CD4-positive, alpha-beta T cell (primary cell): ENCODE data around the gene USP40. TPM values are rescaled to one million over a fixed set of nuclear protein-coding genes. Genes with fewer than 3 reads are reported as not detected.
A peak's percentile ranks its signal among the peaks of the same experiment; 100 is the strongest.
"Not testable (repeated sequence)": the region's sequence is repeated elsewhere in the genome, so short reads cannot be mapped to it uniquely, and the experiment has no call there.

Source experiments
- ATAC-seq: fragments of 200-7000 bp; cut with Tn5 transposase; one replicate; pipeline ENCODE4 v1.10.0; 2022; ENCODE audit warnings: mild to moderate bottlenecking; ENCODE audit not compliant: poor library complexity
- CTCF ChIA-PET: fragments of 350-600 bp; sonication (Branson Sonifier 250); formaldehyde crosslinking; loops from one replicate; lab custom pipeline; 2021; ENCODE audit warnings: antibody characterized with exemption, inconsistent platforms; lab: Charles Lee
- POLR2A ChIA-PET: fragments of 350-600 bp; sonication (Branson Sonifier 250); formaldehyde crosslinking; loops from one replicate; lab custom pipeline; 2021; ENCODE audit warnings: antibody characterized with exemption, inconsistent platforms; lab: Charles Lee
- DNase-seq, 14 experiments: peaks; one replicate each; pipeline ENCODE4 v3.0.0-alpha.2; 2013 to 2020; ENCODE audit warnings: mixed read lengths in 2 of 14
- H3K27ac ChIP-seq, 2 donors: one replicate each; pipeline versions ENCODE4 v1.5.1 to v1.7.0; 2013; ENCODE audit warnings: low read length in 2 of 2, low read depth in 1 of 2, mild to moderate bottlenecking in 1 of 2
- H3K27me3 ChIP-seq, 2 experiments: 1 replicate in 1 of 2; 2 replicates in 1 of 2; pipeline versions ENCODE4 v1.6.1 to v1.7.0; 2013; ENCODE audit warnings: low read length in 2 of 2, control low read depth in 1 of 2, mild to moderate bottlenecking in 1 of 2, moderate library complexity in 1 of 2; ENCODE audit not compliant: insufficient read depth in 2 of 2, control insufficient read depth in 1 of 2
- H3K36me3 ChIP-seq: one replicate; pipeline ENCODE4 v1.6.1; 2013; ENCODE audit warnings: low read length, control low read depth; ENCODE audit not compliant: insufficient read depth
- H3K4me1 ChIP-seq: one replicate; pipeline ENCODE4 v1.6.1; 2013; ENCODE audit warnings: low read length, control low read depth; ENCODE audit not compliant: insufficient read depth
- H3K4me3 ChIP-seq: one replicate; pipeline ENCODE4 v1.5.1; 2013; ENCODE audit warnings: mild to moderate bottlenecking, low read length, moderate library complexity
- H3K9me3 ChIP-seq, 2 experiments: 1 replicate in 1 of 2; 2 replicates in 1 of 2; pipeline versions ENCODE4 v1.6.1 to v1.7.0; 2013; ENCODE audit warnings: low read length in 2 of 2, mild to moderate bottlenecking in 2 of 2, control low read depth in 1 of 2, moderate library complexity in 1 of 2; ENCODE audit not compliant: control insufficient read depth in 1 of 2, insufficient read depth in 1 of 2
- H3K27ac Mint-ChIP-seq: one replicate; pipeline ENCODE4 v1.8.0; 2020; ENCODE audit warnings: mixed read lengths
- H3K27me3 Mint-ChIP-seq: one replicate; pipeline ENCODE4 v1.8.0; 2021; ENCODE audit warnings: mixed read lengths
- H3K36me3 Mint-ChIP-seq: one replicate; pipeline ENCODE4 v1.8.0; 2021; ENCODE audit warnings: low read depth, mixed read lengths
- H3K4me1 Mint-ChIP-seq: one replicate; pipeline ENCODE4 v1.8.0; 2021; ENCODE audit warnings: low read depth, mixed read lengths
- H3K4me3 Mint-ChIP-seq: one replicate; pipeline ENCODE4 v1.8.0; 2020; ENCODE audit warnings: mild to moderate bottlenecking, mixed read lengths
- H3K9me3 Mint-ChIP-seq: one replicate; pipeline ENCODE4 v1.8.0; 2020; ENCODE audit warnings: mixed read lengths
- CTCF ChIP-seq: fragments of 200-600 bp; IDR thresholded peaks from one replicate; pipeline ENCODE4 v1.8.0; 2022; ENCODE audit warnings: antibody characterized with exemption, mild to moderate bottlenecking
- intact Hi-C, 2 experiments: fragments of 100-400 bp; cut with DNase I in 1 of 2; cut with micrococcal nuclease in 1 of 2; formaldehyde crosslinking; loops; one replicate each; pipeline versions ENCODE4 v1.15.1 to v1.9.0; 2023 to 2025; cut with DNase I, micrococcal nuclease
- total RNA-seq, 174 experiments: library from RNA in 2 of 174; stranded (reverse) in 2 of 174; gene quantifications; one replicate each; pipeline ENCODE4 v1.2.3 and lab custom pipeline; 2021 to 2026

The USP40 gene
- total RNA-seq, 2 experiments from 2014 or later: 7.2 to 8.7 TPM

- no peaks in the 10 kb centered on the region for H3K9me3 ChIP-seq
- ChIA-PET CTCF (no interaction called here), POLR2A (no interaction called here)
- H3K4me1 ChIP-seq: no peaks in the 10 kb centered on the region
- intact Hi-C loops: no loop called here
- no peak overlapping the region for H3K4me3 ChIP-seq
- peaks cover 0 to 7% of the 10 kb centered on the region in 2 experiments for H3K27me3 ChIP-seq
- no peak overlapping the region for H3K27ac ChIP-seq
- Mint-ChIP-seq H3K4me1 (no peaks in the 10 kb centered on the region), H3K27ac (no peak overlapping the region), H3K36me3 (no peaks in the 10 kb centered on the region), H3K9me3 (no peaks in the 10 kb centered on the region), H3K27me3 (peaks cover 39% of the 10 kb centered on the region), H3K4me3 (no peak overlapping the region)
- H3K36me3 ChIP-seq: no peaks in the 10 kb centered on the region
- TF ChIP-seq CTCF: no peak
- no peak for ATAC-seq
- DNase-seq: no peak
Observed at GRCh38 chr2:233584210-233584609, 17.6 kb upstream of the USP40 start.

DNA sequence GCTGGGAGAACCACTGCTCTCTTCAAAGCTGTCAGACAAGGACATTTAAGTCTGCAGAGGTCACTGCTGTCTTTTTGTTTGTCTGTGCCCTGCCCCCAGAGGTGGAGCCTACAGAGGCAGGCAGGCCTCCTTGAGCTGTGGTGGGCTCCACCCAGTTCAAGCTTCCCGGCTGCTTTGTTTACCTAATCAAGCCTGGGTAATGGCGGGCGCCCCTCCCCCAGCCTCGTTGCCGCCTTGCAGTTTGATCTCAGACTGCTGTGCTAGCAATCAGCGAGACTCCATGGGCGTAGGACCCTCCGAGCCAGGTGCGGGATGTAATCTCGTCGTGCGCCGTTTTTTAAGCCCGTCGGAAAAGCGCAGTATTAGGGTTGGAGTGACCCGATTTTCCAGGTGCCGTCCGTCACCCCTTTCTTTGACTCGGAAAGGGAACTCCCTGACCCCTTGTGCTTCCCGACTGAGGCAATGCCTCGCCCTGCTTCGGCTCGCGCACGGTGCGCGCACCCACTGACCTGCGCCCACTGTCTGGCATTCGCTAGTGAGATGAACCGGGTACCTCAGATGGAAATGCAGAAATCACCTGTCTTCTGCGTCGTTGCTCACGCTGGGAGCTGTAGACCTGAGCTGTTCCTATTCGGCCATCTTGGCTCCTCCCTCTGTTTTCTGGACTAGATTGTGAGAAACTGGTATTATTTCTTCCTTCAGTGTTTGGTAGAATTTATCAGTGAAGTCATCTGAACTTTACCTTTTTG, 16.8 kb upstream of the USP40 start:
- H3K4me3 ChIP-seq, H3K36me3 Mint-ChIP-seq, H3K36me3 ChIP-seq, H3K27me3 ChIP-seq, ATAC-seq, H3K4me1 ChIP-seq, H3K9me3 Mint-ChIP-seq, CTCF ChIA-PET, H3K27ac ChIP-seq, H3K4me1 Mint-ChIP-seq, H3K9me3 ChIP-seq, DNase-seq, H3K27ac Mint-ChIP-seq, POLR2A ChIA-PET, intact Hi-C loops: not testable (repeated sequence)
- Mint-ChIP-seq H3K4me3 (peak overlapping the region; percentile 23), H3K27me3 (peaks cover 31% of the 10 kb centered on the region)

DNA sequence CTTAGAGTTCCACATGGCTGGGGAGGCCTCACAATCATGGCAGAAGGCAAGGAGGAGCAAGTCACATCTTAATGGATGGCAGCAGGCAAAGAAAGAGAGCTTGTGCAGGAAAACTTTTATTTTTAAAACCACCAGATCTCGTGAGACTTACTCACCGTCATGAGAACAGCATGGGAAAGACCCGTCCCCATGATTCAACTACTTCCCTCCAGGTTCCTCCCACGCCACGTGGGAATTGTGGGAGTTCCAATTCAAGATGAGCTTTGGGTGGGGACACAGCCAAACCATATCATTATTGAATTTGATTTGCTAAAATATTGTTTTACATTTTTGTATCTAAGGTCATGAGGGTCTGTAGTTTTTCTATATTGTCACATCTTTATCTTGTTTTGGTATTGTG, 10.8 kb upstream of the USP40 start:
- intact Hi-C loops, H3K4me1 Mint-ChIP-seq, H3K36me3 ChIP-seq, CTCF ChIA-PET, H3K27ac Mint-ChIP-seq, H3K4me3 Mint-ChIP-seq, POLR2A ChIA-PET, H3K36me3 Mint-ChIP-seq, H3K27me3 ChIP-seq, H3K9me3 ChIP-seq, ATAC-seq, H3K9me3 Mint-ChIP-seq, H3K4me1 ChIP-seq, H3K4me3 ChIP-seq, DNase-seq, H3K27me3 Mint-ChIP-seq, H3K27ac ChIP-seq: not testable (repeated sequence)

DNA sequence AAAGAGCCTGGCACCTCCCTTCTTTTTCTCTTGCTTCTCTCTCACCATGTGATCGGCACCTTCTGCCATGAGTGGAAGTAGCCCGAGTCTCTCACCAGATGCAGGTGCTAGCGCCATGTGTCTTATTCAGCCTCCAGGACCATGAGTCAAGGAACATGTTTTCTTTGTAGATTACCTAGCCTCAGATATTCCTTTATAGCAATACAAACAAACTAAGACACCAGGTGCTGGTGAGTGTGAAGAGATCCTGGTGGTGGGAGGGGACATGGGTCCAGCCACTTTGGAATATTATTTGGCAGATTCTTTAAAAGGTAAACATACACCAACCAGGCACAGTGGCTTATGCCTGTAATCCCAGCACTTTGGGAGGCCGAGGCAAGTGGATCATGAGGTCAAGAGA, 5.9 kb upstream of the USP40 start:
- ChIA-PET CTCF (no interaction called here), POLR2A (no interaction called here)
- Mint-ChIP-seq H3K4me1 (no peaks in the 10 kb centered on the region), H3K4me3 (no peak overlapping the region), H3K27me3 (no peaks in the 10 kb centered on the region), H3K36me3 (no peaks in the 10 kb centered on the region), H3K27ac (no peak overlapping the region), H3K9me3 (peaks cover 2% of the 10 kb centered on the region)
- peaks cover 2 to 6% of the 10 kb centered on the region in 2 experiments for H3K27me3 ChIP-seq
- H3K27ac ChIP-seq: no peak overlapping the region
- intact Hi-C loops: no loop called here
- TF ChIP-seq CTCF: no peak
- H3K9me3 ChIP-seq: no peaks in the 10 kb centered on the region
- H3K4me3 ChIP-seq: no peak overlapping the region
- no peak for ATAC-seq
- H3K36me3 ChIP-seq: no peaks in the 10 kb centered on the region
- no peak for DNase-seq
- H3K4me1 ChIP-seq: no peaks in the 10 kb centered on the region
